ENCODE results near the gene RASAL1.

The RASAL1 gene

DNA sequence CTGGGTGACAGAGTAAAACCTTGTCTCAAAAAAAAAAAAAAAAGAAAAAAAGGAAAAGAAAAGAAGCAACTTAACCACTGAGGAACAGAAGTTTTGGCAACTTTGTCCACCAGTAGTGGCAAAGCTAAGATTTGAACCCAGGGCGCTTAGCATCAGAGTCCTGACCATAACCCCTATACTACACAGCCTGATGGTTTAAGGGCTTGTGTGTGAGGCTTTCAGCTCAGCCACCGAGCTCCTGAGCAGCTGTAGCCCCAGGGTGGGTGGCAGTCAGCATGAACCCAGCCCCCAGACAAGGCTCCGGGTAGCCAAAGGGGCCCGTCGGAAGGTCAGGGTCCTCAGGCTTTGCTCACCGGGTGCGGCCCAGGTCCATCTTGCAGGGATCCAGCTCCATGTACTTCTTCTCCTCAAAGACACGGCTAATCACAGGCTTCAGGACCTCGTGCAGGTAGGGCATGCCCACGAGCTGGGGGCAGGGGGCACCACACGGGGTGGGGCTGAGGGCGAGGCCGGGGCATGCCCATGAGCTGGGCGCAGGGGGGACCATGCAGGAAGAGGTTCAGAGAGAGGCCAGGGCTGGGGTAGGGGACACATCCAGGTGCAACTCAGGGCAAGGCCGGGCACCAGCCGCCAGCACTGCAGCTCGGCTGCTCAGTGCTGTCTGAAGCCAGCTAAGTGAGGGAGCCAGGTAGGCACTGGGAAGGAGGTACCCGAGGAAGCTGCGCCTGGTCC lies 20.9 kb downstream of the RASAL1 start:
- DNase-seq = no peak

DNA sequence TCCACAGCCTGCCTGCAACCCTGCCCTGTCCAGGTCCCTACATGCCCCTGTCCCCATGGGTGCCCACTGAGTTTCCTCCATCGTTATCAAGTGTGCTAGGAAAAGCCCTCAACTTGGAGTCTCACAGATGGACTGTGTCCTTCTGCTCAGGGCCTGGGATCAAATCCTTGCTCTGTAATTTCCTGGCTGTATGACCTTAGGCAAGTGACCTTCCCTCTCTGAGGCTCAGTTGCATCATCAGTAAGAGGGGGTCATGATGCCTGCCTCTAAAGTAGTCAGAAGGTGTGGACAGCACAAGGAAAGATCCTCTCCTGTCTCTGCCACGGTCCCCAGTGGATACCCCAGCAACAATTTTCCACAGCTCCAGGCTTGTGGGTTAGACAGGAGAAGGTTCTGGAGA lies 22.2 kb downstream of the RASAL1 start:
- no peak for DNase-seq

DNA sequence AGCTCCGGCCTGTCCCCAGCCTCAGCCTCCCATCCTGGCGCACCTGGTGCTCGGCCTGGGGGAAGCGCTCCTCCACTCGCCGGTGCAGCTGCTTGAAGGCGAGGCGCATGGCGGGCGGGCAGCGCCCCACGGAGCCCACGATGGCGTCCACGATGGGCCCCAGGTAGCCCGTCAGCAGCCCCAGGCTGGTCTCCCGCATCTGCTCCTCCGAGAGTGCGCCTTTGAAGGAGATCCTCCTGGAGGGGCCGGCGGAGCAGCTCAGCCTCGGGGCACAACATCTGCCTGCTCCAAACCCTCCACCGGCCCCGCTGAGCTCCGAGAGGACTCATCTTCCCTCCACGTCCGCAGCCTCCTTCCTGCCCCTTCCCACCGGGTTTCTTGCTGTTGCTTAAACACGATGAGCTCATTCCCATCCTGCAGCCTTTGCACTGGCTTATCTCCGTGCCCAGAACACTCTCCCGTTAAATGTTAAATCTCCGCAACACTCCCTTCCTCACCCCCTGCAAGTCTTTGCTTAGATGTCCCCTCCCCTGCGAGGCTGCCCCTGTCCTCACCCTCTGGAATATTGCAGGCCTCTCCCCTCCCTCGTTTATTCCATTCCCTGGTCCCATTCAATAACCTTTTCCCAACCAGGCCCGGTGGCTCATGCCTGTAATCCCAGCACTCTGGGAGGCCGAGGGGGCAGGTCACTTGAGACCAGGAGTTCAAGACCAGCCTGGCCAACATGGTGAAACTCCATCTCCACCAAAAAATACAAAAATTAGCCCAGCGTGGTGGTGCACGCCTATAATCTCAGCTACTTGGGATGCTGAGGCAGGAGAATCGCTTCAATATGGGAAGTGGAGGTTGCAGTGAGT lies 23.3 kb downstream of the RASAL1 start:
- DNase-seq = no peak

DNA sequence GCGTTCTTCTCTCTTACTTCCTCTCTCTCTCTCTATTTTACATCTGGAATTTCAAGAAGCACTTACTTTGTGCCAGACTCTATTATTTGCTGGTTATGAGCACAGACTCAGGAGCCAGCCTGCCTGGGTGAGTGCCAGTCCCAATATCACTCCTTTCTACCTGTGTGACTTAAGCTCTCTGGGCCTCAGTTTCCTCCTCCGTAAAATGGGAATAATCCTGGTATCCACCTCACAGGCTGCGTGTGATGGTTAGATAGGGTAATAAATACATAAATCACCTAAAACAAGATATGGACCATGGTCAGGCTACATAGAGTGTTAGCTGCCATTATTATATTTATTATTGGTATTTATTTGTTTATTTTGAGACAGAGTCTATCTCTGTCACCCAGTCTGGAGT lies 24.3 kb downstream of the RASAL1 start:
- DNase-seq = no peak

DNA sequence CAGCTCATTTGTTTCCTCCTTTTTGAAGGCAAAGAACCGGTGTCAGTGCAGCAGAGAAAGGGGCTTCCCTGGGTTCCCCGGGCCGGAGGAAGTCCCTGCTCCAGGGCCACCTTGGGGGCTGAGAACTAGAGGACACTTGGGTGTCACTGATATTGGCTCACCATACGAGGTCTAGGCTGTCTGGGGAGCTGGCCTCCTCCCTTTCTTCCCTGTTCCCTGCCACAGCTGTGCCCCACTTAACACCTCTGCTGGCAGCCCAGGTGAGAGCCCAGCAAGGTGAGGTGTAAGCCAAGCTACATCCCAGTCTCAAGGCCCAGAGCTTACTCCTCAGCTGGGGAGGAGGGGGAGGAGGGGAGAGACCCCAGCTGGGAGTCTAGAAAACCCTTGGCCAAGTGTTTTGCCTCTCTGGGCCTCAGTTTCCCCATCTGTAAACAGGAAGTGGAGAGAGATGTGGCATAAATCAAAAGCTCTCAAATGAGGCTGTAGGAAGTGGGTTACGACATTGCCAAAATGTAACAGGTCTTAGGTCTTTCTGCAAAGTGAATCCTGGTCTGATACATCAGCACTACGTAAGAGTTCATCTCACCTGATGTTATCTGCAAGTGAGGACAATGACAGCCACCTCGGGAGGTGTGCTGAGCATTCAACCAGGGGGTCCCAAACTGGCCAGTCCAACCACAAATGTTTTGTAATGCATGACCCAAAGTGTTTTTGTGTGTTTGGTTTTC lies 25.5 kb downstream of the RASAL1 start:
- DNase-seq = no peak

DNA sequence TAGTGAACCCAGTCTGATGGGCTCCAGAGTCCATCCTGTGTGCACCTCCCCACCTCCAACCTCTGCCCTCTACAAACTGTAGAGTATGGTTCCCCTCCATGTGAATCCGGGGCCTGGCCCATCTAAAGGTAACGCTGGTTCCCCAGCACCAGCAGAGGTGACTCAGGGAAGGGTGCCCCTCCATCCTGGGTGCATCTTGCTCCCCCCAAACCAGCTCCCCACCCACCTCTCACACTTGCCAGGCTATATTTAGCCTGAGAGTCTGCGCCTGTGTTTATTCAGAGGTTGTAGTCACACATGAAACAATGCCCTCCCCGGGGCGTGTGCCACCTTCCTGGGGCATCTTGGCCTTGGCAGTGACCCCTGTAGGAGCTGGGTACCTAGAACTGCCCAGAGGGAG lies 26.2 kb downstream of the RASAL1 start:
- no peak for DNase-seq

DNA sequence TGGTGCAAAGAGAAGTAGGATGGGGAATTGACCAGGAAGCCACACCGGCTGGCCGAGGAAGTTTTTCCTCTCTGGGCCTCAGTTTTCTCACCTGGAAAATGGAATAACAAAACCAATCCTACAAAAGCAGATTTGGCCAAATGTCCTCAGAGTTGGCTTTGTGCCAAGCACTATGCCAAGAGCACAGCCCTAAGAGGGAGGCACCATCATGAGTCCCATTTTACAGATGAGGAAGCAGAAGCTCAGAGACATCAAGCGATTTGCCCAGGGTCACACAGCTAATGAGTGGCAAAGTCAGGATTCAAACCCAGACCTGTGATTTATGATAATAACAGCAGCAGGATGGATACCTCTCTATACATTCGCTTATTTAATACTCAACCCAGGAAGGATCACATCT lies 27.3 kb downstream of the RASAL1 start:
- no peak for DNase-seq

DNA sequence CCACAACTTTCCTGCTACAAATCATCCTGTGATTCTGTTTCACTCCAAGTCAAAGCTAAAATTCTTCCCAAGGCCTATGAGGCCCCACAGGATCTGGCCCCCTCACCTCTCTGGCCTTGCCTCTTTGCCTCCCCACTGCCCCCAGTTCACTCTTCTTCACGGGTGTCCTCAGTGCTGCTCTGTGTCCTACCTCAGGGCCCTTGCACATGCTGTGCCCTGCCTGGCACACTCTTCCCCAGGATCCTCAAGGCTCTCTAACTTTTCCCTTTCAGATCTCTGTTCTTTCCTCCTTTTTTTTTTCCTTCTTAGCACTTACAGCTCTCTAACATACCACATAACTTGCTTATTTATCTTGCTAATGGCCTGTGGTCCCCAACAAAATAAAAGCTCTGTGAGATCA lies 29.2 kb downstream of the RASAL1 start:
- no peak for DNase-seq

DNA sequence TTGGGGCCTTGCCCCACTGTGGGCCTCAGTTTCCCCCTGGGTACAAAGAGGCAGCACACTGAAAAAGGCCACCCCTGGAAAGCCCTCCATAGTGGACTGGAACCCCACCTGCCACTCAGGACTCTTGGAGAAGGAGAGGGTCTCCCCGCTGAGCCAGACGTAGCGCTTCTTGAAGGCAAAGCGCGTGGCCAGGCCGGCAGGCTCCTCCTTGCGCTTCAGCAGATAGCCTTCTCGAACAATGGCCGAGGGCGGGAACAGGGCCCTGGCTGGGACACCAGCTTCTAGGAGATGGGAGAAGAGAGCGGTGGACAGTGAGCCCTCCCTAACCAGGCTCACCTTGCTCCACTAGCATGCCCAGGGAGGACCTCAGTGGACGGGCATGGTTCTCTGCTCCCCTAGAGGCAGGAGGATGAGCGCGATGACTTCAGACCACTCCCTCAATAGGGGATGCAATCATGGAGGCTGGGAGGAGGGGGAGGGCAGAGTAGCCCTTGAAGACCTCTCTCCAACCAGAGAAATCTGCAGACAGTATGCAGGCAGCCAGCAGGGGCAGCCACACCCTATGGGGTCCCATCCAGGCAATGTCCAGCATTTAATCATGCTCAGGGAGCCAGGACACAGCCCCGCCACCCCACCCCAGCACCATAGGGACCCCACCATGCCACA lies 29.8 kb downstream of the RASAL1 start:
- no peak for DNase-seq

DNA sequence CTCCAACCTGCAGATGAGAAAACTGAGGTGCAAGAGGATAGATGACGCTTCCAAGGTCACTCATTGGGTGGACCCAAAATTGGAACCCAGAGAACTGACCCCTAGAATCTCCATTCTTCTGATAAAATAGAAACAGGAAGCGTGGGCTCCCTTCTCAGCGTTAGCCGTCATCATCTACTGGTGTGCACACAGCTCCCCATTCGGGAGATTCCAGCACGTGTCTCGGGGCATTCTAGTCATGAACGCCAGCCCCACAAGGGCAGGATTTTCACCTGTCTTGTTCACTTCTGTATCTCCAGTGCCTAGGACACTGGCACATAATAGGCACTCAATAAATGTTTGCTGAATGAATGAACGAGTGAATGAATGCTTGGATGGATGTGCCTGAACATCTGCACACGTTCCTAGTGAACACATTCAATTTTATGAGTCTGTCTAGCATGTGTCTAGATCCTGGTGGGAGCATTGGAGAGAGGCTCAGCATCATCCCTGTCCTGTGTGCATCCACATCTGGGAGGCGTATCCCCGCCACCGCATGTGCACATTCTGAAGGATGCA lies 30.5 kb downstream of the RASAL1 start:
- DNase-seq = no peak

DNA sequence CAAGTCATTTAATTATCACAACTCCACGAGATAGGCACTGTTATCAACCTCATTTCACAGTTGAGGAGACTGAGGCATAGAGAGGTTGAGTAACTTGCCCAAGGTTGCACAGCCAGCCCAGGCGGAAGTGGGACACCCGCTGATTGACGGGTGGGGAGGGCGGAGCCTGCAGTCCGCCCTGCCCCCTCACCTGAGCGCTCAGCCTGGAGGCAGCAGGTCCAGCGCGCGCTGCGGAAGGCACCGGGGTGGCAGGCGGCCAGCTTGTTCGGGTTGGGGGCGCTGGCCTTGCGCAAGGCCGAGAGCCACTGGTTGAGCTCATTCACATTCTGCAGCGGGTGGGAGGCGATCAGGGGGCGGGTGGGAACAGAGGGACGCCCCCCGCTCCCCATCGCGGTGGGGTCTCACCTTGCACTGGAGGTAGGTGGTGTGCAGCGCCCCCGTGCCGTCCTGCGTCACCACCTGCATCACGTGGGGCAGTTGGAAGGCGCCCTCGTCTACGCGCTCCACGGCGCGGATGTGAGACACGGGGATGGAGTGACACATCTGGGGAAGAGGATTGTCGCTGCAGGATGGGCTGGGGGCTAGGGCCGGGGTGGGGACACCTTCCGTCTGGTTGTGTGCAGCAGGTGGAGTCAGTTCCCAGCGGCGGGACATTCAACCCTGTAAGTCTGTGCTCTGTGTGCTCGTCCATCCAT lies 31.7 kb downstream of the RASAL1 start:
- no peak for DNase-seq

DNA sequence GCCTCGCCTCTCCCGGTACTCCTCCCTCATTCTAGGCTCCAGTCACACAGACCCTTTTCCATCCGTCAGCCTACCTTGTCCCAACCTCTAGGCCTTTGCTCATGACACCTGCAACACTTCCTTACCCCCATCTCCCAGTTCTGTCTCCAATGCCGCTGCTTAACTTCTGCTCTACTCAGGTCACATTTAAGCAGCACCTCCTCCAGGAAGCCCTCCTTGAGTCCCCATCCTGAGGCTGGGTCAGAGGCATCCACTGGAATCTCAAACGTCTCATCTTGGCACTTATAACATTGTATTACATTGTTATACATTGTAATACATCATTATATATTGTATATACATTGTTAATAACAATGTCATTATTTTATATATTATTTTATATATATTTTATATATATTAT lies 32.8 kb downstream of the RASAL1 start:
- no peak for DNase-seq

DNA sequence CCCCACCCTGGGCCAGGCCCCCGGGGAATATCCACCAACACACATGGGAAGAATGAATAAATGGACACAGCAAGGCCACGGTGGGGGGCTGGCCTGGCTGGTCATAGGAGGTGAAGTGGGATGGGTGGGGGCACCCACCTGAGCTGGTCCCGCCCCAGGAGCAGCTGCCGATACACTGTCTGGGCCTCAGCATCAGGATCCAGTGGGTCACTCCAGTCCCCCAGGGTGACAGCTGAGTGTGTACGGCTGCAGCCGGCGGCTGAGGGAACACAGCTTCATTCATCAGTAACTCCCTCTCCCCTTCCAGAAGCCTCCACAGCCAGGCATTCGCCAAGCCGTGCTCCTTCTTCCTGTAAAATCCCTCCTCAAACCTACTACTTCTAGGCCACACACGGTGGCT lies 33.8 kb downstream of the RASAL1 start:
- no peak for DNase-seq

DNA sequence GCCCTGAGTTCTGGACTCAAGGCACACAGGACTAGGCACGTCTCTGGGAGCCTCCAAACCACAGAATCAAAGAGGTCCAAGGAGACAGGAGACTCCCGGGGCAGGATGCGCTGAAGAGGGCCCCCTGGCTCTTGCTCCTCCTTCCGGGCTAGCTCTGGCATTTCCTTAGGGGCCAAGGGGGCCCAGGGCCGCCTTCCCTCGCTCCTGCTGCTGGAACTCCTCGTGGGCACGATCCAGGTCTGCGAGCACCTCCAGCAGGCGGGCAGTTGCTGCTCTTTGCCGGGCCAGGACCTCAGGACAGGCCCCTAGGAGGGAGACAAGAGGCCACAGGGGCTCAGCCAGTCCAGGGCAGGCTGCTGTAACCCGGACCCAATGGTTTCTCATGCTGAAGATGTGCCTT lies 35.8 kb downstream of the RASAL1 start:
- no peak for DNase-seq

DNA sequence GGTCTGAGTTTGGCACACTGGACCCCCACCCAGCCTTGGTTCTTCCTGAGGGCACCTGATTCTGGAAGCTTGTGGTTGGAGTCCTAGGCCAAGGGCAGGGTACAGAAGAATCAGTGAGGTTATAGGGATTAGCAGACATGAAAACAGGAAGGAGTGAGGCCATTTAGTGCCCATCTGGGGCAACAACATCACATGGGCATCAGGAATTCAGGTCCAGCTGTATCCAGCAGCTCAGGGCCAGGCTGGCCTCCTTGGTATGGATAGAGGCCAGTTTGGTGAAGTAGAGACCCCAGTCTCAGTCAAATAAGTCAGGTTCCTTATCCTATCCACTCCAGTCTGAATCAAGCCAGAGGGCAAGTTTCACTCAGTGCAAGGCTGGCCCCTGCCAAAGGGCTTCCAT lies 36.2 kb downstream of the RASAL1 start:
- DNase-seq = no peak

DNA sequence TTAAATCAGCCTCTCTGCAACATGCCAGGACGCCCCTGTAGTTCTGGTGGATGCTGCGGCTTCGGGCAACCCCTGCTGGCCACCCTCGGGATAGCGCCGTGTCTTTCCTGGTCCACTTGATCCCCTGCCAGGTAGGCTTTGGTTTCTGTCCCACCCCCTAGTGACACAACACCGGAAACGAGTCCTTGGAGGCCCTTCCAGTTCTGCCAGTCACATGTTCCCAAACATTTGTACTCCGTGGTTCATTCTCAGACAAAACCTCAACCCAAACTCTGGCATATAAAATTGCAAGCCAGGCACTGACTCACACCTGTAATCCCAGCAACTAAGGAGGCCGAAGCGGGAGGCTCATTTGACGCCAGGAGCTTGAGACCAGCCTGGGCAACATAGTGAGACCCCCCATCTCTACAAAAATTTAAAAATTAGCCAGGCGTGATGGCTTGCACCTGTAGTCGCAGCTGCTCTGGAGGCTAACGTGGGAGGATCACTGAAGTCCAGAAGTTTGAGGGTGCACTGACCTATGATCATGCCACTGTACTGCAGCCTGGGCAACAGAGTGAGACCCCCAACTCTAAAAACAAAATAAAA lies 37.0 kb downstream of the RASAL1 start:
- DNase-seq = peak; percentile 86

DNA sequence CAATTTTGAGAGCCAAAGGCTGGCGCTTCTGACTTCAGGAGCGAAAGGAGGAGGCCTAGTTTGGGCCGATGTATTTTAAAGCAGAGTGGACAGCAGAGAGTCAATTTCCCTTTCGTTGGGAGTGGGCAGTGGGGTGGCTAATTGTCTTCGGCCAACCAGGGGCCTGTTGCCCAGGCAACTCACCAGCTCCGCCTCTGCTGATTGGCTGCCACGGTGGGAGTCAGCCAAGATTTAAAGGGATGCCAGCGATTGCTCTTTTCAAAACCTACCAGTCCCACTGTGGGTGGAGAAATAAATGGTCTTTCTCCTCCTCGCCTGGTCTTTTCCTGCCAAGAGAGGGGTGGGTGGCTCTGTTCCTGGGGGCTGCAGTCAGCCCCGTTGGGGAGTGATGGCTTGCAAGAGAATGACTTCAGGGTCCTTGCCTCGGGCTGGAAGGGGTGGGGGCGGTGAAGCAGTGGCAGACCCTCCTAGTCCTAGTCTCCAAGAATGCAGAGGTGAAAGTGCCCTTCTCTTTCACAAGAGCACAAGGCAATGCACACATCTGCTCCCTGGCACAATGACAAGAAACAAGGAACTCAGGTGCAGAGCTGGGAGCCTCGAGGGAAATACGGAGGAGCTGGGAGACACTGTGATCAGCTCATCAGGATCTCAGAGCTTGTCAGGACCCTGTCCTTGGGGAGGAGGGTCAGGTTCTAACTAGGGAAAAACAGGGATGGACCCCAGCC lies 37.7 kb downstream of the RASAL1 start:
- DNase-seq = peak; percentile 74

DNA sequence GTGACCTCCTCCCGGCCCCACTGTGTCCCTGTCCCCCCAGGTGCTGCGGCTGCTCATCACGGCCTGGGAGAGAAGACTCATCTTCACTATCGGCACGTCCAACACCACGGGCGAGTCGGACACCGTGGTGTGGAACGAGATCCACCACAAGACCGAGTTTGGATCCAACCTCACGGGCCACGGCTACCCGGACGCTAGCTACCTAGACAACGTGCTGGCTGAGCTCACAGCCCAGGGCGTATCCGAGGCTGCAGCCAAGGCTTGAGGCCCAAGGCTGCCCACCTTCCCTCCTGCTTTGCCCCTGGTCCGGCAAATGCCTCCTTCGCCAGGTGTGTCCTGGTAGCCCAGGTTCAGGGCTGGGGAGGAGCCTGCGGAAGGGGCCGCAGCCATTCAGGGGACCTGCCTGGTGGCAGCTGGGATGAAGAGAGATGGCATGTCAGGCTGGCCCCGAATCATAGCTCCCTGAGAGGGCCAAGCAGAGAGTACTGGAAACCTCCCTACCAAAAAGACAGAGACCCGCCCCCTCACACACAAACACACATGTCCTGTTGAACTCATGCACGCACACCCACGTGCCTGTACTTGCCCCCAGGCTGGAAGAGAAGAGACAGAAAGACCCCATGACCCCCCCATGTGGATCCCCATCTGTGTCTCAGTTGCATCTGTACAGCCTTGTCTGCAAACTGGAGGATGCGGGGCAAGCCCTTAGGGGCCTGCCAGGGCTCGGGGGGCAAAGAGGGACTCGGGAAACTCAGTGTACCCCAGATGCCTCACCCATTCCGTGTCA lies 38.7 kb downstream of the RASAL1 start:
- no peak for DNase-seq

DNA sequence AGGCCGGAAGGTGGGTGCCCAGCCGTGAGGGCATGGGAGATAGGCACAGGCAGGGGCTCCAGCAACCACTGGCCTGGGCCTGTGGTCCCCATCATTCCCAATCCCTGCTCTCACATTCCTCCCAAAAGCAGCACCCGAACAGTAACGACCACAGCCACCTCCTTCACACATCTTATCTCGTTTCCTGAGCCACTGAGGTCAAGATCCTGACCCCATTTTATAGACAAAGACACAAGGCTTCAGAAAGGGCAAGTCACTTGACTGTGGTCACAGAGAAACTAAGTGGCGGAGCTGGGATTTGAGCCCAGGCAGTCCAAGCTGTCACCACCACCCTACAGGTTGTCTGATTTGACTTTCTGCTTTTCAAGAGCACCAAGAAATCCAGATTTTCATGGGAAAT lies 40.2 kb downstream of the RASAL1 start:
- no peak for DNase-seq

DNA sequence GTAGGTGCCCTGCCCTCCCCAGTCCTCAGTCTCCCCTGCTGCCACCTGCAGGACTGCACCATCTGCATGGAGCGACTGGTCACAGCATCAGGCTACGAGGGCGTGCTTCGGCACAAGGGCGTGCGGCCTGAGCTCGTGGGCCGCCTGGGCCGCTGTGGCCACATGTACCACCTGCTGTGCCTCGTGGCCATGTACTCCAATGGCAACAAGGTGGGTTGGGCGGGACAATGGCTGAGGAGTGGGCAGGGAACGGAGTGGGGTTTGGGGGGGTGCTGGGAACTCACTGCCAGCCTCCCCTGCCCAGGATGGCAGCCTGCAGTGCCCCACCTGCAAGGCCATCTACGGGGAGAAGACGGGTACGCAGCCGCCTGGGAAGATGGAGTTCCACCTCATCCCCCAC lies 40.8 kb downstream of the RASAL1 start:
- no peak for DNase-seq
